A204.1 (cell line): ENCODE data around the gene AUH.
"Not testable (repeated sequence)": the region's sequence is repeated elsewhere in the genome, so short reads cannot be mapped to it uniquely, and the experiment has no call there.

Experiments
- FAIRE-seq: peaks from 2 replicates; lab custom pipeline; 2012; peaks lifted over from hg19 to GRCh38; lab: Jason Lieb, UNC

AUH gene

DNA sequence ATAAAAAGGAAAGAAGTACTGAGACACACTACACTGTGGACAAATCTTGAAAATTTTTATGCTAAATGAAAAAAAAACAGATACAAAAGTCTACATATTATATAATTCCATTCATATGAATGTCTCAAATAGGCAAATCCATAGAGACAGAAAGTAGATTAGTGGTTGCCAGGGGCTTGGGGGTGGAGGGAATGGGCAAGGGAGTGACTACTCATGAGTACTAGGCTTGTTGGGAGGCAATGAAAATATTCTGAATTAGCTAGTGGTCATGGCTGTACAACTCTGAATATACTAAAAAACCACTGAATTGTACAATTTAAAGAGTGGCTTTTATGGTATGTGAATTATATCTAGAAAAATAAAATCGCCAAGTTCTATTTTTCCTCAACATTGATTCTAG is 154.9 kb downstream of the AUH start:
- FAIRE-seq = no peak

DNA sequence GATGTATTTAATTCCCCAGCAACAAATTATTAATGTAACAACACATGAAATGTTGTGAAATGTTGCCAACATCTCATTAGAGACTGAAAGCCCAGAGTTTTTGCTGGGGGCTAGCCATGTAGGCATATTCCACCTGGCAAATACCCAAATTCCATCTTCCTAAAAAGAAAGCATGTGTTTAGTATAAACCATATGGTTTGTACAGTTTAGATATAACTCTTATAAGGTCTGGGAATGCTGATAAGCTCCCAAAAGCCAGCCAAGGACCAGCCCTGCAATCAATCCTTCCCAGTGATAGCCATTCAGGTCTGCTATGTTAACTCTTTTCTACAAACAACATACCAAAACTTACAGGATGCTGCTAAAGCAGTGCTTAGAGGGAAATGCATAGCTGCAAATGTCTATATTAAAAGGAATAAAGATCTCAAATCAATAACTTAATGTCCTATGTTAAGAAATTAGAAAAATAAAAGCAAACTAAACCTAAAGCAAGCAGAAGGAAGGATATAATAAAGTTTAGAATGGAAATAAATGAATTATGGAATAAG is 158.9 kb downstream of the AUH start:
- no peak for FAIRE-seq

DNA sequence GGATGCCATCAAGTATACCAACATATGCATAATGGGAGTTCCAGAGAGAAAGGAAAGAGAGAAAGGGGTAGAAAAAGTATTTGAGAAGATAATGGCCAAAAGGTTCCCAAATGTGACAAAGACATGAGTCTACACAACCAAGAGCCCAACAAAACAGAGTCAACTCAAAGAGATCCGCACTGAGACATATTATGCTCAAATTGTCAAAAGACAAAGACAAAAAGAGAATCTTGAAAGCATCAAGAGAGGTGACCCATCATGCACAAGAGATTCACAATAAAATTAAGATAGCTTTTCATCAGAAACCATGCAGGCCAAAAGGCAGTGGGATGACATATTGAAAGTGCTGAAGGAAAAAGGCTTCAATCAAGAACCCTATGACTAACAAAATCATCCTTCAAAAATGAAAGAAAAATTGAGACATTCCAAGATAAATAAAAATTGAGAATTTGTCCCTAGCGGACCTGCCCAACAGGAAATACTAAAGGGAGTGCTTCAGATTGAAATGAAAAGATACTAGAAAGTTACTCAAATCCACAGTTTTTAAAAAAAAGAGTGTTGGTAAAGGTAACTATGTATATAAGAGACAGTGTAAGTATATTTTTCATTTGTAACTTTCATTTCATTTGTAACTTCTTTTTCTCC is 160.9 kb downstream of the AUH start:
- FAIRE-seq = no peak

DNA sequence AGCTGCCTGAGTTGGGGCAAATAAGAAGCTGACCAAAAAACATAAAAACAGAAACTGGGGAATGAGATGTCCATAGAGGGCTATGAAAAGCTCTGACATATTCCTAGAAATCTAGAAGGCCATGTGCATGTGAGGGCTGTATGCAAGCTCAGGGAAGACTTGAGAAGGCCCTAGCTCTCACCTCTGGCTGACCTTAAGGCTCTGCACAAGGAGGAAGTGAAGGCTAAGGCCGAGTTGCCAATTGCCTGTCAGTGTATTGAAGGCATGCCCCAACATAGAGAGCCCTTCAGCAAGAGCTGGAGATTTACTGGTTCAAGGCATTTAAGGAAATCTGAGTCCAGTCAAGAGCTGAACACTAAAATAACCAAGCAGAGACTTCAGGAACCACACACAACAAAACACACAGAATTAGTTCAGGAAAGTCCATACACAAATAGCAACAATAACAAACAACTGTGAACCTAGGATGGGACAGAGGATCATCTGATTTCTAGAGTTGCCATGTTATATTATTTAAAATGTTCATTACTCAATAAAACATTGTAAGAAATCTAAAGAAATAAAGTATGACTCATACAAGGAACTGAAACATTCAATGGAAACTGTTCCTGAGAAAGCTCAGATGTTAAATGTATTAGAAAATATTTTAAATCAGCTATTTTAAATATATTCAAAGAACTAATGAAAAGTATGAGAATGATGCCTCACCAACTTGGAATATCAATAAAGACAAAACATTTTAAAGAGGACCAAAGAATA is 161.8 kb downstream of the AUH start:
- no peak for FAIRE-seq

DNA sequence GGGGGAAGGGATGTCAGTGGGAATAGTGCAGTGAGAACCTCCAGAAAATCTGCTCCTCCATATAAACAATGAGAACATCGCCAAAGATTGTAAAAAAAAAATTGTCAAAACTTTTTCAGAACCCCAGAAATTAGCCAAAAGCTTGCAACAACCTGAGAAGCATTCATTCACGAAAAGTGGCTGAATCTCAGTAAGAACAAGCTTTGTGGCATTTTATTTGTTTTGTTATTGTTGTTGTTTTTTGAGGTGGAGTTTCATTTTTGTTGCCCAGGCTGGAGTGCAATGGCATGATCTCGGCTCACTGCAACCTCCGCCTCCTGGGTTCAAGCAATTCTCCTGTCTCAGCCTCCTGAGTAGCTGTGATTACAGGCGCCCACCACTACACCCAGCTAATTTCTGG is 162.8 kb downstream of the AUH start:
- not testable (repeated sequence) for FAIRE-seq

DNA sequence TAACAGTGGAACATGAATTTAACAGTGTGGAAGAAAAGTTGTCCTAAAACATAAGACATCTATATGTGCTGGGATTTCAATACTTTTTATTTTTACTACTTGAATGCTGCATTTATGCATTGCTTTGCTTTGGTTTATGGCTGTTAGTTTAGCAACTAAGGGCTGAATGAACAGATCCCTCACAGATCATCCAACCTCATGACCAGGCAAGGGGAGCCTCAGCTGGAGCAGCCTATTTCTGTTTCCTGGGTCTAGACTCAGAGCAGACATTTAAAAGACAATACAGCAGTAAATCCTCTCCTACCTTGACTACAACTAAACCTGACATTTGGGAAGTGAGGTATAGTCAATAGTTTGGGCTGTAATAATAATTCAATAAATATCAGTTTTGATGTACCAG is 163.3 kb downstream of the AUH start:
- no peak for FAIRE-seq

DNA sequence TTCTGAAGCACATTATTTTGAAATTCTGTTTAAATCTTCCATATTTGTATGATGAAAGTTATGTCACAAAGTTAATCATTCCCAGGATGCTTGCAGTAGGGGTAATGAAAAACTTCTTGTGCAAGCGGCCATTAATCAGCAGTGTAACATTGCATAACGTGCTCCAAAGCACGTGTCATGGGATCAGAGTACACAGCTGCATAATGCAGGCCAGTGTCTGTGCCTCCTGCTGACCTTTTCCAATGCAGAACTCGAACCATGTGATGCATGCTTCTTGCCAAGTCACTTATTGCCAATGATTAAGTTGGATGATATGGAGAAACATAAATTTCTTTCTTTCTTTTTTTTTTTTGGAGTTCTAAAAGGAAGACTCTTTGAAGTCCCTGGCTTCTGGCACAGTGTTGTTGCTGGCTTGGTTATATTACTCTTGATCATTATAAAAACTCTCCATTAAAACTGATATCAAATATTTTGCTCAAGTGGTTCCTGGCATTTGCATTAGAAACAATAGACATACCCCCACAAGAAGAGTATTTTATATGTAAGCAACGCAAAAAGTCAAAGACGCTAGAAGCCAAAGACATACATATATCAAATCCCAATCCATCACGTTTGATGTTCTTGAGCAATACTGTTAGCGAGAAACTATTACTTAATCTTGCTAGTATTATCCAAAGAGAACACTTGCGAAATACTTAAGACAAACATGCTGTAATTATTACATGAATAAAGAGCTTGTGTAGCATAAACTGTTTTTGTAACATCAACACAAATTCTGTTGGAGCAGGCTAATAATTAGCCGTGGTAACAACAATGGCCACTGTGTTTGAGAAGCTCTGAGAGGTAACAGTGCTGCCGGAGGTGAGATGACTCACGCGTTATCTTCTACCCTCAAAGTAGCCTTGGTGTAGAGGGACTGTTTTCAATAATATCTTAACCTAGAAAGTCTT is 164.2 kb downstream of the AUH start:
- FAIRE-seq = no peak

DNA sequence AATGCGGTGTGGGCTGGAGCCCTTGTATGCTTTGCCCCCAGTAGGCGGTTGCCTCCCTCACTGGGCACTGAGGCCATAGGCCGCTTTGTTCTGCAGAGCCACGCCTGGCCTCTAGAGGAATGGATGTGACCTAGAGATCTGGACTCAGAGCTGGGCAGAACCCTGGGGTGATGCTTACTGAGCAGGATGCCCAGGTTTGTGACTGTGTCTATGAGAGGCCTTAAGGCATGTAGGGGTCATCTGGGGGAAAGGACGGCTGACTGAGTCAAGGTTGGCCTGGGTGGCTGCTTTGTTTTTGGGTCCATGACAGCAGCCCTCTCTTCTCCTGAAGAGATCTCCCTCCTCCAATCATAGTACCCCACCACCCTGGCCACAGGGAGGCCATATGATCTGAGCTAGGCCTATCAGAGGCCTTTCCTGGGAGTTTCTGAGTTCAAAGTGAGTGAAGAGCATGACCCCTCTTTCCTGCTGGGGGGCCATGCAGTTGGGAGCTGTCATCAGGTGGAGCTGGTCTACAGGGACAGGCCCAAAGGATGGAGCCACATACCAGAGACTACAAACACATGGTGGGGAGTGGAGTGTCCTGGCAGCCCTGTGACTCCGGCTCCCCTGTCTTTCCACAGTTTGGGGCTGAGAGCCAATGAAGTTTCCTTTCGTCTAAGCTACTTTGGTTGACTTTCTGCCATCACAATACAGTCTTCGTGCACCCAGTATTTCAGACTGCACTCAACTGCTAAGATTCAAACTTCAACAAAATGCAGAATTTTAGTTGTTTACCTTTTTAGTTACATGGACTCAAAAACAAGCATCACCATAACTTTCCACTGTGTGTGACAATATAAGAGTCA is 165.4 kb downstream of the AUH start:
- no peak for FAIRE-seq

DNA sequence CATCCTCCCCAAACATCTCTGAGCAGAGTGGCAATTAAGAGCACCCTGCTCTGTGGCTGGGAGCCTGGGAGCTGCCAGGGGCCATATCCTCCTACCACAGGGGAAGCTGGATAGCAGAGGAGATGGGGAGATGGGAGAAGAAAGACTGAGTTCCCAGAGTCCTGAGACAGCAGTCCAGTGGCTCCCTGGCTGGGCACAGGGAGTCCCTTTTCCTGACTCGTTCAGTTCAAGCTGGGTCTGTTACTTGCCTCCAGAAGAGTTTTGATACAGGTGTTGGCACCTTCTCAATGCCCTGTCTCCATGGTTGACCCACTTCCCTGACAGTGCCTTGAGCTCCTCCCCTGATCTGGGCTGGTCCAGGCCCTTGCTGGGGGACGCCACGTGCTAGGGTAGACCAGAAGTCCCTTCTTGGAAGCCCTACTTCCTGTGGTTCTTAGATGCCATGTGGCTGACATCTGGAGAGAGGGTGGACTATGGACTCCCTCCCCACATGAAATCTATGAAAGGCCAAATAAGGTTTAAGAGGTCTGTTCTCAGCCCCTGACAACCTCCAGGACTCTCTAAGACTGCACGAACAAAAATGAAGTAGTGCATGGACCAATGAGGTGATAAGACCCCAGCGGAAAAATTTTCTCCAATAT is 166.2 kb downstream of the AUH start:
- no peak for FAIRE-seq

DNA sequence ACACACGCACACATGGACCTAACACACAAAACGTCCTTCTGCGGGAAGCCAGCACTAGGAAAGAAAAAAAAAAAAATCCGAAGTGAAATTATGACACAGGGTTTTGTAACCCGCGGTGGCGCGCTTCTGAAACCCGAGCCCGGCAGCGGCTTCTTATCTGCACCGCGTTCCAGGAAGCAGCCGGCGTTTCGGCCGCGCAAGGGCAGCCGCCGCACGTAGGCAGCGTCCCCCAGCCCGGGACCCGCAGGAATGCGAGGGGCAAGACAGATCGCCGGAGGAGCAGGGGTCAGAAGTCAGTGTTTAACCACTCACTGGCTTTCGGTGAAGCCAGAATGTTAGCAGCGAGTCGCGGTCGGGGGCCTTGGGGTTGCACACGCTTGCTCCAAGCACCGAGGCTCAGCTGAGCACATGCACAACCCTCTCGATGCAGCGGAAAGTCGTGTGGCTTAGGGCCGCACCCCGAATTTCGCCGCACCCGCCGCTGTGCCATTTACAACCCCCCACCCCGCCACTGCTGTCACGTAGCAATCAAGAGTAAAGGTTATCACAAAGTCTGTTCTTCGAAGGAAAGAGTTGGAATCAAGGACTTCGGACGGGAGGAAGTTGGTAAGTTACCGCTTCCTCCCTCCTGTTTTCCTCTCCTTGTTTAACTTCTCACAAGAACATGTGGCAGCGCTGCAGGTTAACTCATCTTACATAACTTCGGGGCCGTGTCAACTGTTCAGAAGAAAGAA is 167.9 kb downstream of the AUH start:
- no peak for FAIRE-seq

DNA sequence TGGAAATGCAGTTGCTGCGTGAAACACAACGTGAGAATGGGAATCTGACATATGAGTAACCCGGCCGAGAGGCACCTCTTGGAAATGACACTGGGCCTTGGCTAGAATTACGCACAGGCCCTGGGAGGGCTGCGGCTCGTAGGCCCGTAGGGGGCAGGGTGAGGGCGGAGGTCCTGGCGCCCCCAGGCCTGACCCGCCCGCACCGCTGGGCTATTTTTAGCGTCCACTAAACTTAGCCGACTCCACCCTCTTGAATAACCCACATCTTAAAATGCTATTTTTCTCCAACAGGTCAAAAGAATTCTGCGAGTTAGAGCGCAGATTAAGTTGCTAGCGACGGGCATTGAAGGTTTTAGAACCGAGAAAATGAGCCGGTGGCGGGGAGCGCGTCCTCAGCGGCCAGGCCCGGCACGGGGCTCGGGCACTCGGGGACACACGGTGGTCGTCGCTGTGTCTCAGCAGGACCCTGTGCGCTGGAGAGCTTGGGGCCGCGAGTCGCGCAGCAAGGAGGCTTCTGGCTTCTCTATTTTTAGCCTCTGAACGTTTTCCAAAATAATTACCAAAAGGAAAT is 168.5 kb downstream of the AUH start:
- no peak for FAIRE-seq

DNA sequence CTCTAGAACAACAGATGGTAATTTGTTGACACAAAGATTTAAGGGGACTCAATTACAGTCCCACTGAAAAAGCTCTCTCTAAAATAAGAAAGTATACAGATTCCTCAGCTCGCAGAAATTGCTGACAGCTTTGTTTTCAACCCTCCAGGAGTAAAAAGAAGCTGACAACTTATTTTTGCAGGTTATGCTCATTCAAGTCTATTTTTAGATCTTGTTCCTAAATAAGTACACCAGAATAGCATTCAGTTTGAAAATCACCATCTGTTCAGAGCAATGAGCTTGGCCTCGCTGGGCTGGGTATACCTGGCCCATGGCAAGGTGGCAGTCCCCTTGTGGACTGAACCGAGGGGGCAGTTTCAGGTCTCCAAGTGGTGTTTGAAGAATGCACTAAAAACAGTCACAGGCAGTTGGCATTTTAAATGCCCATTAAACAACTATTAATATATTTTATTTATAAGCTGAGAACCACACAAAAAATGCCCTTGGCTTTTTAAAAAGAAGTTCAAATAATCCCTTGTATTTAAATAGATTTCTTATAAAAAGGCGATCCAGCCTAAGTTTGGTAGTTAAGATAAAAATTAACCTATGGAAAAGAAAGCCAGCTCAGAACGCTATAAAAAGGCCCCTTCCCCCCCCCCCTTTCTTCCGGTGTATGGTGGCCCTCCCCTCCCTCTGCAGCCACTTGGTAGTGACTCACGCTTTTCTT is 169.2 kb downstream of the AUH start:
- no peak for FAIRE-seq

DNA sequence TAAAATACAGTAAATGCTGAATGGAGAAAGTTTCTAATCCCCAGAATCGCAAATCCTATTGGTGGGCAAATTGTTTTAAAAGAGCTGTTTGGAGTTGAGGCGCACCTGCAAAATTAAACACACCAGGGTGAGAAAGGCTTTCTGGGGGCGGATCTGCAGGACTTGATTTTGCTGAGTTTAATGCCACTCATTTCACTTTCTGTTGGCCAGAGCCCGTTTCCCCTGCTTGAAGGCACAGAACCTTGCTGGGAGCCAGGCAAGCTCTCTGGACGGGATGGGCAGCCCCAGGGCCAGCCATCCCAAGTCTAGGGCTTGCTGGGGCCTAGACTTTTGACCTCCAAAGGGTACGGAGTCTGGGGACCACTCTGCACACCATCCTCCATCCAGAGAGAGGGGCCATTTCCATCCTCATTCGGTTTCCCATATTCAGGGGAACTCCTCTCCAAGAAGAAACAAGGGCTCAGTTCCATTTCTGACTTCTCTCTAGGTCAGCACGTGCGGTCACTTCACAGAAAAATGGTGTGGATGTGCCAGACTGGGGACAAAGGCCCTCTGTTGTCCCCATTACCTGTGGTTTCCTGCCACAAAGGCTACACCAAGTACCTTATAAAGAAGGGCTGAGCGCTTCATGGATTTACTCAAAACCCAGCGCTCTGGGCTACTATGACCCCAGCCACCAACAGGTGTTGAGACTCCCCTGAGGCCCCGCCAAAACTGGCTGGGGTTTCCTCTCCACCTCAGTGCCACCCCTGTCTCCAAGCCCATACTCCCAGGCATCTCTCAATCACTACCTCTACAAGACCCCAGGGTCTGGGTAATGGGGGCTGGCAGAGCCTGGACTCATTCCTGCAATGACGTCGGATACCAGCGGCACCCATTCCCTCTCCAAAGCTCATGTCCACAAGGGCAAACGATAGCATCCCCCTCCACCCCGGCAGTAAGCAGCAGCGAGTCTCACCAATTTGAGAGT is 170.0 kb downstream of the AUH start:
- no peak for FAIRE-seq

DNA sequence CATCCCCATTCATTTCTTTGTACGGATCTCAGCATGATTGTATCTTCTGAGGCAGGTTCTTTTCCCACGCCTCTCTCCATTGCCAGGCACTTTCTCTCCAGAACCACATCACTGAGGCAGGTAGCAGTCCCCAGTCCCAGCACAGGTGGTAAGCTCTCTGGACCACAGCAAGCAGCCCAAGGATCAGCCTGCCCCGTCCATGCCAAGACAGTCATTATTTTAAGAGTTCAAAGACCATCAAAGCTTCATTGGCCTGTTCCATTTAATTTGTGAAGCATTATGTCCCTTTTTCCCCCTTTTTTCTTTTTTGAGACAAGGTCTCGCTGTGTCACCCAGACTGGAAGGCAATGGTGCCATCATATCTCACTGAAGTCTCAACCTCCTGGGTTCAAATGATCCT is 171.7 kb downstream of the AUH start:
- FAIRE-seq = no peak

DNA sequence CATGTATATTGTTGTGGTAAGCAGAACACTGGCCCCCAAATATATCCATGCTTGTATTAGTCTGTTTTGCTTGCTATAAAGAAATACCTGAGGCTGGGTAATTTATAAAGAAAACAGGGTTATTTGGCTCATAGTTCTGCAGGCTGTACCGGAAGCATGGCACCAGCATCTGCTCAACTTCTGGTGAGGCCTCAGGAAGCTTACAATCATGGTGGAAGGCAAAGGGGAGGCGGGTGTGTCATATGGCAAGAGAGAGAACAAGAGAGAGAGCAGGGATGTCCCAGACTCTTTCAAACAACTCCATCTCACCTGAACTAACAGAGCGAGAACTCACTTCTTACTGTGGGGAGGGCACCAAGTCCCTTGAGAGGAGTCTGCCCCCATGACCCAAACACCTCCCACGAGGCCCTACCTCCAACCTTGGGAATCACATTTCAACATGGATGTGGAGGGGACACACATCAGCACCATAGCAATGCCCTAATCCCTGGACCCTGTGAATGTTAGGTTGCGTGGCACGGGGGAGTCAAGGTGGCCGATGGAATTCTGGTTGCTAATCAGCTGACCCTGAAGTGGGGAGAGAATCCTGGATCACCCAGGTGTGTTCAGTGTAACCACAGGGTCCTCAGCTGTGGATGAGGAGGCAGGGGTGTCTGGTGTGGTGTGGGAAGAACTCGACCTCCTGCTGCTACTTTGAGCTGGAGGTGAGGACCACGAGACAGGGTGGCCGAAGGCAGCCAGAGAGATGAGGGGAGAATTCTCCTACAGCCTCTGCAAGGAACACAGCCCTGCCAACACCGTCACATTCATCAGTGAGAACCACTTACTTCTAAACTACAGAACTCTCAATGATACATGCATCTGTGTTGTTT is 172.8 kb downstream of the AUH start:
- no peak for FAIRE-seq

DNA sequence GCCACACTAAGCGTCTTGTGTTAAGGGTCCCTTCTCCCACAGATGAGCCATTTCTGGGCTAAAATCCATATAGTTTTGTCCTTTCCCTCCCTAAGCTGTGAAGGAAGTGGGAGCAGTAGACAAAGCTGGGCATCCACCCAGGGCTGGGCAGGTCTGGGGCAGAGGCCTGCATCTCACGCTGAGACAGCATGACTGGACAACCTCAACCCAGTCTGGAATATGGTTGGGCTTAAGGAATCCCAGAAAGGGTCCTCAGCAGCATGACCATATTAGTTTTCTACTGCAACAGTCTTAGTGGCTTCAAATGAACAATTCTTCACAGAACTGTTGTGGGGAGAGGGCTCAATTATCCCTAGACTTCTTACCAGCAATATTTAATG is 173.8 kb downstream of the AUH start:
- no peak for FAIRE-seq

DNA sequence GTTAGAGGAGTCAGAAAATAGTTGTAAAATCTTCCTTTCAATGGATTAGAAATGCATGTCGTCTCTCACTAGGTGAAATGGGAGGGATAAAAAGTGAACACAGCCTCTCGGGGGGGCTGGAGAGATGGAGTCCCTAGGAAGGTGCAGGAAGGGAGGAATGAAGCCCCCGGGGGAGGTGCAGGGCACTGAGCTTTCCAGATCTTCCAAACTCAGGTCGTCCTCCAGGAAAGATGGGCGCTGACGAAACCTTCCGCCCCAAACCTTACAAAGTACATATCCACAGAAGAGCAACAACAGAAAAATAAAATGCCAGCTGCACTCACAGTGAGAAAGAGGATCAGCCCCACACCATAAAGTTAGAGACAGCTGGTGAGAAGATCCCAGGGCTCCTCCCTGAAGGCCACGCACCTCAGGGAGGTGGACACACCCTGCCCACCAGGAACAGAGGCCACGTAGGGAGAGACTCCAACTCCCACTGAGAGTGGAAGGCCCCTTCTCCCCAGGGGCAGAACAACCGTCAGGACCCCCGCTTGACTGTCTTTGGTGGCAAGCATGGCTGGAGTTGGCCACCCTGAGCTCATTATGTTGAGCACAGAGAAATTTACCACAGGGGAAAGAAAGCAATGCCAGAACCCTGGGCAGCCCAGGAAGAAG is 174.3 kb downstream of the AUH start:
- no peak for FAIRE-seq
